ENCODE results near the gene TNFRSF12A. TPM values are rescaled to one million over a fixed set of nuclear protein-coding genes. Genes with fewer than 3 reads are reported as not detected.

Gene TNFRSF12A
- total RNA-seq, 1 experiment from 2014 or later = 147 TPM

DNA sequence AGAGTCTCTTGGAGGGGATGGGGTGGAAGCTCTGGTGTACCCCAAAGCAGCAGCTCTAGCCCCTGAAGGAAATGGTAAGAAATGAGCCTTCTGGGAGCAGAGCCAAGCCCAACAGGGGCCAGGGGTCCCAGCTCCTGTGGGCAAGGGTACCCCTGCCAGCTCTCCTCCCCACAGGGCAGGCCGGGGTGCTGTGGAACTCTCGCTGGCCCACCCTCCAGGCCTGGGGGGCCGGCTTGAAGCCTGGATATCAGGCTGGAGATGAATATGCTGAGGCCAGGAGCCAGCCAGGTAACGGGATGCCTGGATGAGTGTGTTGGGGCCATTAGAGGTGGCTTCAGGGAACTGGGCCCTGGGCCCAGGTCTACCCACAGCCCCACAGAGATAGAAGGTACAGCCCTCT, 19.6 kb upstream of the TNFRSF12A start:
- Histone ChIP-seq H3K4me1 (ENCODE audit: insufficient read depth, low read length) (no peaks in the 10 kb centered on the region), H3K9ac (ENCODE audit: extremely low read depth, insufficient read length, low read length) (no peak overlapping the region), H3K27ac (ENCODE audit: insufficient read length, low read depth, low read length) (no peak overlapping the region), H2BK20ac (ENCODE audit: low read depth, low read length, poor library complexity, severe bottlenecking) (no peak overlapping the region), H3K9me3 (ENCODE audit: control insufficient read depth, low read depth, low read length) (no peaks in the 10 kb centered on the region), H2BK15ac (ENCODE audit: low read depth, low read length) (no peak overlapping the region; the same call in 1 of the 2 replicates), H4K91ac (ENCODE audit: insufficient read length, low read depth, low read length) (no peak overlapping the region), H3K4me2 (ENCODE audit: insufficient read depth, insufficient read length, low read length) (no peak overlapping the region), H3K27me3 (ENCODE audit: insufficient read depth, low read length) (no peaks in the 10 kb centered on the region), H3K4ac (ENCODE audit: low read depth, low read length) (no peak overlapping the region), H3K23me2 (ENCODE audit: insufficient read length, low read depth, low read length, poor library complexity, severe bottlenecking) (no peaks in the 10 kb centered on the region), H3K18ac (ENCODE audit: insufficient read length, low read depth, low read length) (no peak overlapping the region), H4K8ac (replicated peaks; ENCODE audit: insufficient read length, low read depth, low read length) (no peak overlapping the region), H4K5ac (ENCODE audit: insufficient read length, low read depth, low read length) (no peak overlapping the region), H2BK120ac (ENCODE audit: low read depth, low read length, poor library complexity, severe bottlenecking) (no peak overlapping the region), H2BK12ac (ENCODE audit: insufficient read length, low read depth, low read length) (no peak overlapping the region), H2BK5ac (ENCODE audit: insufficient read length, low read length) (no peak overlapping the region), H3K56ac (ENCODE audit: insufficient read length, low read depth, low read length) (no peak overlapping the region), H3K79me1 (ENCODE audit: insufficient read depth, low read depth, low read length, poor library complexity, severe bottlenecking) (no peaks in the 10 kb centered on the region), H3K79me2 (ENCODE audit: insufficient read depth, low read length) (no peaks in the 10 kb centered on the region), H3K14ac (ENCODE audit: insufficient read depth, low read length) (no peak overlapping the region), H3K23ac (ENCODE audit: insufficient read length, low read depth, low read length) (no peak overlapping the region), H4K20me1 (ENCODE audit: control insufficient read depth, insufficient read depth, insufficient read length) (peaks cover 2% of the 10 kb centered on the region), H2AK5ac (ENCODE audit: insufficient read length, low read length) (no peak overlapping the region), H2AFZ (ENCODE audit: low read length) (no peak overlapping the region), H3T11ph (ENCODE audit: low read length) (no peak overlapping the region)
- no peak overlapping the region for H3K4me3 Mint-ChIP-seq
- TF ChIP-seq, protein P1, sequence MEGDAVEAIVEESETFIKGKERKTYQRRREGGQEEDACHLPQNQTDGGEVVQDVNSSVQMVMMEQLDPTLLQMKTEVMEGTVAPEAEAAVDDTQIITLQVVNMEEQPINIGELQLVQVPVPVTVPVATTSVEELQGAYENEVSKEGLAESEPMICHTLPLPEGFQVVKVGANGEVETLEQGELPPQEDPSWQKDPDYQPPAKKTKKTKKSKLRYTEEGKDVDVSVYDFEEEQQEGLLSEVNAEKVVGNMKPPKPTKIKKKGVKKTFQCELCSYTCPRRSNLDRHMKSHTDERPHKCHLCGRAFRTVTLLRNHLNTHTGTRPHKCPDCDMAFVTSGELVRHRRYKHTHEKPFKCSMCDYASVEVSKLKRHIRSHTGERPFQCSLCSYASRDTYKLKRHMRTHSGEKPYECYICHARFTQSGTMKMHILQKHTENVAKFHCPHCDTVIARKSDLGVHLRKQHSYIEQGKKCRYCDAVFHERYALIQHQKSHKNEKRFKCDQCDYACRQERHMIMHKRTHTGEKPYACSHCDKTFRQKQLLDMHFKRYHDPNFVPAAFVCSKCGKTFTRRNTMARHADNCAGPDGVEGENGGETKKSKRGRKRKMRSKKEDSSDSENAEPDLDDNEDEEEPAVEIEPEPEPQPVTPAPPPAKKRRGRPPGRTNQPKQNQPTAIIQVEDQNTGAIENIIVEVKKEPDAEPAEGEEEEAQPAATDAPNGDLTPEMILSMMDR (conservative IDR thresholded peaks at IDR 0.05) = no peak
- H3K9me3 Mint-ChIP-seq = no peaks in the 10 kb centered on the region
- no peak overlapping the region for H3K27ac Mint-ChIP-seq
- H3K36me3 Mint-ChIP-seq (ENCODE audit: insufficient read depth in 1 of 3, low read depth in 3 of 3) = peaks cover 0 to 7% (median 0%) of the 10 kb centered on the region in 3 experiments; a peak in 3 of 7 replicates
- no CpG with 5 or more reads among the region's 4 CpGs for WGBS (ENCODE audit: extremely low coverage, insufficient read length, low lambda C conversion rate)
- H3K4me1 Mint-ChIP-seq = peaks cover 6 to 32% of the 10 kb centered on the region in 2 experiments
- H3K27me3 Mint-ChIP-seq (ENCODE audit: low read depth) = no peaks in the 10 kb centered on the region; the same call in none of the 2 replicates
- DNase-seq = no peak

All from H9 (cell line).